GM12878 (cell line): ENCODE data around the gene GPRASP3.

Experiments
- SIN3A ChIP-seq: IDR thresholded peaks from 2 replicates; pipeline ENCODE4 v1.6.1; 2012; ENCODE audit warnings: low read depth, low read length, improper control_type of control experiment
- ZBTB33 ChIP-seq: fragments of 450-650 bp; IDR thresholded peaks from 2 replicates; pipeline ENCODE4 v1.6.1; 2017; ENCODE audit warnings: mild to moderate bottlenecking
- TF ChIP-seq, protein P1 (sequence below), 3 experiments: IDR thresholded peaks in 2 of 3; conservative IDR thresholded peaks in 1 of 3; 2 replicates each; pipeline ENCODE4 v1.5.1; 2011; ENCODE audit warnings: low read depth in 3 of 3, low read length in 3 of 3, mild to moderate bottlenecking in 3 of 3, control low read depth in 2 of 3, moderate library complexity in 2 of 3, inconsistent platforms in 1 of 3, mixed read lengths in 1 of 3; ENCODE audit not compliant: control insufficient read depth in 2 of 3, insufficient read depth in 1 of 3; ENCODE audit errors: extremely low read depth in 1 of 3

- TF ChIP-seq, protein P1, sequence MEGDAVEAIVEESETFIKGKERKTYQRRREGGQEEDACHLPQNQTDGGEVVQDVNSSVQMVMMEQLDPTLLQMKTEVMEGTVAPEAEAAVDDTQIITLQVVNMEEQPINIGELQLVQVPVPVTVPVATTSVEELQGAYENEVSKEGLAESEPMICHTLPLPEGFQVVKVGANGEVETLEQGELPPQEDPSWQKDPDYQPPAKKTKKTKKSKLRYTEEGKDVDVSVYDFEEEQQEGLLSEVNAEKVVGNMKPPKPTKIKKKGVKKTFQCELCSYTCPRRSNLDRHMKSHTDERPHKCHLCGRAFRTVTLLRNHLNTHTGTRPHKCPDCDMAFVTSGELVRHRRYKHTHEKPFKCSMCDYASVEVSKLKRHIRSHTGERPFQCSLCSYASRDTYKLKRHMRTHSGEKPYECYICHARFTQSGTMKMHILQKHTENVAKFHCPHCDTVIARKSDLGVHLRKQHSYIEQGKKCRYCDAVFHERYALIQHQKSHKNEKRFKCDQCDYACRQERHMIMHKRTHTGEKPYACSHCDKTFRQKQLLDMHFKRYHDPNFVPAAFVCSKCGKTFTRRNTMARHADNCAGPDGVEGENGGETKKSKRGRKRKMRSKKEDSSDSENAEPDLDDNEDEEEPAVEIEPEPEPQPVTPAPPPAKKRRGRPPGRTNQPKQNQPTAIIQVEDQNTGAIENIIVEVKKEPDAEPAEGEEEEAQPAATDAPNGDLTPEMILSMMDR (IDR thresholded peaks at IDR 0.05 in 2 of 3, conservative IDR thresholded peaks at IDR 0.05 in 1 of 3; ENCODE audit: control insufficient read depth in 2 of 3, extremely low read depth in 1 of 3, insufficient read depth in 1 of 3, low read depth in 3 of 3, low read length in 3 of 3) = no peak
- TF ChIP-seq SIN3A (no peak), ZBTB33 (no peak)
Measured at GRCh38 chrX:102715967-102716366, 4.6 kb upstream of the GPRASP3 start.
